HG02588 (cell line): ENCODE results near the gene WDFY3.

ENCODE experiments used
- ATAC-seq: cut with Tn5 transposase; IDR thresholded peaks from one replicate; pipeline ENCODE4 v1.9.1; 2021; ENCODE audit warnings: mild to moderate bottlenecking, moderate library complexity; ENCODE audit not compliant: unreplicated experiment

The WDFY3 gene

GRCh38 chr4:84634961-84635360, 331.5 kb downstream of the WDFY3 start:
- ATAC-seq, result no peak

GRCh38 chr4:84632092-84632491, 334.4 kb downstream of the WDFY3 start:
- no peak for ATAC-seq

GRCh38 chr4:84631573-84631972, 334.9 kb downstream of the WDFY3 start:
- no peak for ATAC-seq

GRCh38 chr4:84626673-84627072, 339.8 kb downstream of the WDFY3 start:
- no peak for ATAC-seq

- no peak for ATAC-seq
Measured at GRCh38 chr4:84623661-84624060, 342.8 kb downstream of the WDFY3 start.

- ATAC-seq, result no peak
Measured at GRCh38 chr4:84622959-84623358, 343.5 kb downstream of the WDFY3 start.
